Inflammatory macrophage (primary cell): ENCODE results near the gene MARVELD2.
"Not testable (repeated sequence)": the region's sequence is repeated elsewhere in the genome, so short reads cannot be mapped to it uniquely, and the experiment has no call there.

Source experiments
- DNase-seq, 2 donors: peaks; one replicate each; pipeline ENCODE4 v3.0.0-alpha.2; 2020 to 2022

MARVELD2 gene

DNA sequence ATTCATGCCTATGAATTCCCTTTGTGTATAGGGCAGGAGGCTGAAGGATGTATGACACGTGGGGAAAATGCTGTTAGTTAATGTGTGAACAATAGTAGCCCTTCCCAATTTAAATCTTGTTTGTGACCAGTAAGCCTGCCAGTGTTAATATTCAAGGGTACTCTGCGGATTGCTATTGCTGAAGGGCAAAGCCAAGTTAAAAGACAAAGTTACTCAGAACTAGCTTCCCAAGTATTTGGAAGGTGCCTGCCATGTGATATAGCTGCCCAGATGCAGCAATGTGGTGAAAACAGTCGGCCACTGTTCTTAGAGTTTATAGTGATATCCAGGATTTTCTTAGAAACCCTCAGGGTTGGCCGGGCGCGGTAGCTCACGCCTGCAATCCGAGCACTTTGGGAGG, 34.6 kb downstream of the MARVELD2 start:
- DNase-seq, result no peak

DNA sequence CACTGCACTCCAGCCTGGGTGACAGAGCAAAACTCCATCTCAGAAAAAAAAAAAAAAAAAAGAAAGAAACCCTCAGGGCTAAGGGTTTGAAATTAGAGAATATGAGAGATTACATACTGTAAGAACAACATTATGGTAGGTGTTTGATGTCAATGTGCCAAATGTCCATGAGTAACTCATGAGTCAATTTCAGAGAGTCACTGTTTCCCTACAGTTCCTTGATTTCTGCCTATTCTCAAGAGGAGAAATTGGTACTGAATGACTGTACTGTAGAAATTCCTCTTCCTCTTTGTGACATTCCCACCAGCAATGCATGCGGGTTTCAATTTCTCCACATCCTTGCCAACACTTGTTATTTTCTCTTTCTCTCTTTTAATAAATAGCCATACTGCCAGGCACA, 35.2 kb downstream of the MARVELD2 start:
- DNase-seq, result peak; percentile 52 to 58

GRCh38 chr5:69450527-69450926, 35.6 kb downstream of the MARVELD2 start:
- DNase-seq, result not testable (repeated sequence)

DNA sequence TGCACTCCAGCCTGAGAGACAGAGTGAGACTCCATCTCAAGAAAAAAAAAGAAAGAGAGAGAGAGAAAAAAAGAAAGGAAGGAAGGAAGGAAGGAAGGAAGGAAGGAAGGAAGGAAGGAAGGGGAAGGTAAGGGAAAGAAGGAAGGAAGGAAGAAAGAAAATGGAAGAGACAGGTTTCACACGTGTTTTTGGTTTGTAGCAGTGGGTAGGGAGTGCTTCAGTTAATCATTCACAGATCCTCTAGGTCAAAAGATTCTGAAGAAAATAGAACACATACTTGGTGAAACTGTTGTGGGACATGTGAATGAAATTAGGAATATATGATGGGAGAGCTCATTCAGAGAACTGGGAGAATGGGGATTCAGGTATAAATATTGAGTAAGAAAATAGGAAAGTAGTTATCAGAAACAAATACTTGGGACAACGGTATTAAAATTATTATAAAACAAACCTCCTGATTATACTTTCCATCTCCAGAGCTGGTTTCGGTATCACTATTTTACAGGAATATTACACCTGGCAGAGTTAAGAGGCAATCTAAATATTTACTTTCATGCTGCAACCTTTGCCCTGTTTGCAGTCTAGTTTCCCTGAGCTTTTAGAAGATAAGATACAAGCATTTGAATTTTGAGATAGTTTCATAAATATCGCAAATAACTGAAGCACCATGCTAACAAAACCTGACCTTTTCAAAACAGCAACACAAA, 37.2 kb downstream of the MARVELD2 start:
- no peak for DNase-seq

- DNase-seq, result not testable (repeated sequence)
Measured at GRCh38 chr5:69453487-69453886, 38.6 kb downstream of the MARVELD2 start.

DNA sequence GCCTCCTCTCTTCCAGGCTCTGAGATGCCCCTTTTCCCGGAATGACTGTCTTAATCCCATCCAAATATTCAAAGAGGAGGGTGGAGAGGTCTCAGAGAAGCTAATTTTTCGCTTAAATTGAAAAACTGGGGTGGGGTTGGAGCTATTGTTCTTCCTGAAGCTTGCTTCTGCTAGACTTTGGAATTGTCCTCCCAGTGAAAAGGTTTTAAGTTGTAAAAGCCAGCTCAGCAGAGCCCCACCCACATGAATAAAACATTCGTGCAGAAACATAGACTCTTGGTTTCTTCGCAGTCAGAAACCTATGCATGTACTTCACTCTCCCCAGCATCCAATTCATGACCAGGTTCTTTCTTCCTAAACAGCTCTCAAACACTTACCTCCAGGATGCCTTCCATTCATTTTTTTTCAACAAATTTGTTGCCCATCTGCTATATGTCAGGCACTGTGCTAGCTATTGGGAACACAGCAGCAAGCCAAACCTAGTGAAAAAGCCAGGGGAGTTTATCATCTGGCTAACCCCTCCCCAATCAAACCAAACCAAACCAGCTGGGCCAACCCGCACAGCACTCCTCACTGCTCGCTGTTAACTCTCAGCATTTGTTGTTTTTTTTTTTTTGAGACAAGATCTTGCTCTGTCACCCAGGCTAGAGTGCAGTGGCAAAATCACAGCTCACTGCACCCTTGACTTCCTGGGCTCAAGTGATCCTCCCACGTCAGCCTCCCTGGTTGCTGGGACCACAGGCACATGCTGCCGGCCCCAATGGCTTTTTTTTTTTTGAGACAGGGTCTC, 39.7 kb downstream of the MARVELD2 start:
- DNase-seq, result peak; percentile 7 to 40

GRCh38 chr5:69455428-69455988, 40.6 kb downstream of the MARVELD2 start:
- DNase-seq, result not testable (repeated sequence)

- no peak for DNase-seq
Measured at GRCh38 chr5:69462170-69462569, 47.3 kb downstream of the MARVELD2 start.

DNA sequence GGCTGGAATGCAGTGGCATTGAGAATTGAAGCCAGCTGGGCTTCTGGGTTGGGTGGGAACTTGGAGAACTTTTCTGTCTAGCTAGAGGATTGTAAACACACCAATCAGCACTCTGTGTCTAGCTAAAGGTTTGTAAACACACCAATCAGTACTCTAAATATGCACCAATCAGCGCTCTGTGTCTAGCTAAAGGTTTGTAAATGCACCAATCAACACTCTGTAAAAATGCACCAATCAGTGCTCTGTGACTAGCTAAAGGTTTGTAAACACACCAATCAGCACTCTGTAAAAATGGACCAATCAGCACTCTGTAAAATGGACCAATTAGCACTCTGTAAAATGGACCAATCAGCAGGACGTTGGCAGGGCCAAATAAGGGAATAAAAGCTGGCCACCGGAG, 51.5 kb downstream of the MARVELD2 start:
- DNase-seq, result not testable (repeated sequence)

DNA sequence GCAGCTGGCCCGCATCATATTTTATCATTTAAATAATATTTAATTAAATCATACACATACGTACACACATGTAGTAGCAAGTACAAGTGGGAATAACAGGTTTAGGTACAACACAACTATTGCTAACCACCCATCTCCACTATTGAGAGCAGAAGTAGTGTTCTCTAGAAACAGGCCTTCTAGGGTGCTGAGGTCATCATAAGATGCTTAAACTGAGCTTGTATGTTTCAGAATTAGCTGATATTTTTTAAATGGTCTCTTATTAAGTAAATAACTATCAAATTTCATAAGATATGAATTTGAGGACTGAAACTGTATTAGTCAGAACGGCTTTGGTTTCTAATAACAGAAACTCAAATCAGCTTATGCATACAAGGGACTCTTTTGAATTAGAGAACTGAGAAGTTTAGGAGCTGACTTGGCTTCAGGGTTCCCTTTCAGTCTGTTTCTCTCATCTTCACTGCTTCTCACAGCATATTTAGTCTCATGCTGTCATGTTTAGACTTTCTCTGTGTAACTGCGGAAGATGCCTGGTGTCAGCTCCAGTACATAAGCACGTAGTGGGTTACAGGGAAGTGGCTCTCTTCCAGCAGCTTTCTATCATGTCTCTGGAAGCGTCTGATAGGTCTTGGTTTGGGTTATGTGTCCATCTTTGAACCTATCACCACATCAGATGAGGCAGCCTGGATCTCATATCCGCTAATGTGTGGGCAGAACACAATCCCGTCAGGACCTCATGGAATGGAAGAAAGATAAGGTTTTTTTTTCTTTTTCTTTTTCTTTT, 52.7 kb downstream of the MARVELD2 start:
- no peak for DNase-seq

DNA sequence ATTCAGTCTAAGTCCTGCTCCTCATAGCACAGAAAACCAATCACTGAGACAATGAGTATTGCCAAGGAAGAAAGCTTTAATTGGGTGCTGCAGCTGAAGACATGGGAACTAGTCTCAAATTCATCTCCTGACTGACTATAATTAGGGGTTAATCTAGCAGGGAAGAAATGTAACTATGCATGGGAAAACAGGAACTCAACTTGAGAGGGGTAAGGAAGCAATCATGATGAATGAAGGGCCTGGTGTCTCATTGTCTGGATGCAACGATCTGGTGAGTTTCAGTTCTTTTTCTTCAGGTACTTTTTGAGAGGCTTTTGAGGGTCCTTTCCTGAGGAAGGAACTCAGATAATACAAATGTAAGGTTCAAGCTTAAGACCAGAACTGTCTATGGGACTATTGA, 53.7 kb downstream of the MARVELD2 start:
- DNase-seq, result no peak

GRCh38 chr5:69471516-69471915, 56.6 kb downstream of the MARVELD2 start:
- not testable (repeated sequence) for DNase-seq

DNA sequence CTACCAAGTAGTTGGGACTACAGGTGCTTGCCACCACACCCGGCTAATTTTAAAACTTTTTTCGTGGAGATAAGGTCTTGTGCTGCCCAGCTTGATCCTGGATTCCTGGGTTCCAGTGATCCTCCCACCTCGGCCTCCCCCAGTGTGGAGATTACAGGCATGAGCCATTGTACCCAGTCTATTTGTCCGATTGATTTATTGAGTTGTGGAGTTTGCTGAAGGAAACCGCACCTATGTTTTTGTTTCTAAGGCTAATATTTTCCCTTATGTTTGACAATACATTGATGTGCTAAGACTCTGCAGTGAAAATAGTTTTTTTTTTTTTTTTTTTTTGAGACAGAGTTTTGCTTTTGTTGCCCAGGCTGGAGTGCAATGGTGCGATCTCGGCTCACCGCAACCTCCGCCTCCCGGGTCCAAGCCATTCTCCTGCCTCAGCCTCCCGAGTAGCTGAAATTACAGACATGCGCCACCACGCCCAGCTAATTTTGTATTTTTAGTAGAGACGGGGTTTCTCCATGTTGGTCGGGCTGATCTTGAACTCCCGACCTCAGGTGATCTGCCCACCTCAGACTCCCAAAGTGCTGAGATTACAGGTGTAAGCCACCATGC, 57.7 kb downstream of the MARVELD2 start:
- DNase-seq, result not testable (repeated sequence)

- no peak for DNase-seq
Measured at GRCh38 chr5:69477170-69477569, 62.3 kb downstream of the MARVELD2 start.

DNA sequence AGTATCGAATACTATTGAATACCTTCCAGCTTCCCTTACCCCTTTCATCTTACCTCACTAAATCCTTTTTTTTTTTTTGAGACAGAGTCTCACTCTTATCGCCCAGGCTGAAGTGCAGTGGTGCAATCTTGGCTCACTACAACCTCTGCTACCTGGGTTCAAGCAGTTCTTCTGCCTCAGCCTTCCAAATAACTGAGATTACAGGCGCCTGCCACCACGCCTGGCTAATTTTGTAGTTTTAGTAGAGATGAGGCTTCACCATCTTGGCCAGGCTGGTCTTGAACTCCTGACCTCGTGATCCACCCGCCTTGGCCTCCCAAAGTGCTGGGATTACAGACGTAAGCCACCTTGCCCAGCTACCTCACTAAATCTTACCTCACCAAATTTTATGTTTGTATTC, 63.4 kb downstream of the MARVELD2 start:
- not testable (repeated sequence) for DNase-seq

DNA sequence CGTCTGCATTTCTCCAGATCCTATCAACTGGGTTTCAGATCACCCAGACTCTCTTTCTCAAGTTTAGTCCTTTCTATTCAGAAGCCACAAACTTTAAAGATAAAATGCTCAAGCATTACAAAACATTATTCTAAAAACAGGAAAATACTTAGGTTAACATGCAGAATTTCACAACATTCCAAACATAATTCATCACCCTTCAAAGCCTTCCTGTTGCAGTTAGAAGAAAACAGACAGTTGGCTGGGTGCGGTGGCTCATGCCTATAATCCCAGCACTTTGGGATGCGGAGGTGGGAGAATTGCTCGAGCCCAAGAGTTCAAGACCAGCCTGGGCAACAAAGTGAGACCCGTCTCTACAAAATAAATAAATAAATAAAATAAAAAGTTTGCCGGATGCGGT, 70.0 kb downstream of the MARVELD2 start:
- DNase-seq, result peak; percentile 8 to 20

- no peak for DNase-seq
Measured at GRCh38 chr5:69485471-69485870, 70.6 kb downstream of the MARVELD2 start.

DNA sequence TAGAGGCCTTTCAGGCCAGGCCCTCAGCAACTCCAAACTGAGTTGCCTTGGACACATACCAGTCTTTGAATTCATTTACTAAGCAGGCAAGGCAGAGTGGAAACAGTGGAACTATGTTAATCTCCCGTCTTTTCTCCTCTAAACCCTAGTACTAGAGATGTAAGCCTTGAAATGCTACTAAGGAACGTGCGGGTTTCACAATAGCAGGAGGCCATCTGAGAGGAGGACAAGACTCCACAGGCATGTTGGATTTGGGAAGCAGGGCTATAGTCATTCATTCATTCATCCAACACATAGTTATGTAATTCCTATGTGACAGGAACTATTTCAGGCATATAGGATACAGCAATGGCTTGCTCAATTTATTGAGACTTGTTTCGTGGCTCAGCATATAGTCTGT, 74.3 kb downstream of the MARVELD2 start:
- DNase-seq, result no peak

GRCh38 chr5:69491027-69491426, 76.1 kb downstream of the MARVELD2 start:
- DNase-seq, result no peak

- DNase-seq, result no peak
Measured at GRCh38 chr5:69491838-69492390, 77.0 kb downstream of the MARVELD2 start.

GRCh38 chr5:69492391-69492922, 77.5 kb downstream of the MARVELD2 start, which contains the start of gene OCLN:
TSS of gene OCLN (plus strand) at chr5:69492790. CDS start at chr5:69504245, 11,455 bp downstream.
- DNase-seq, result no peak

DNA sequence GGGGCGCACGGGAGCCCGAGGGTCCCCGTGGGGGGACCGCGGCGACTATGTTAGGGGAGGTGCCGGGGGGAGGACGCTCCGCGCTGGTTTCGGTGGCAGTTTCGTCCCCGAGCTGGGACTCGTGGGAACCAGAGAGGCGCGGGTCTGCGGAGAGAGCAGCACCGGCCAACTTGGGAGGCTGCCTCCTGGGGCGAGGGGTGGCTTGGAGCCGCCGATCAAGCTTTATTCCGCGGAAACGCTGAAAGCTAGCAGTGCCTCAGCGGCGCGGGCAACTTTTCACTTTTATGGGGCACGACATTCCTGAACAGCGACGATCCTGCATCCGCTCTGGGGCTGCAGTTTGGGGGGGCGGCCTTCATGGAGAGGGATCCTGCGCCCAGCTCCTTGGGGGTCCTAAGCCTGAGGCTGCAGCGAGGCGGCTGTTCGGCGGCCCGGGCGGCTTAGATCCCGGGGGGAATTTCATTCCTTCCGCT, 78.0 kb downstream of the MARVELD2 start:
- no peak for DNase-seq
